HG02759 (cell line): ENCODE measurements around the gene BAZ1A.
"Not testable (repeated sequence)": the region's sequence is repeated elsewhere in the genome, so short reads cannot be mapped to it uniquely, and the experiment has no call there.

Experiments used
- ATAC-seq: cut with Tn5 transposase; IDR thresholded peaks from one replicate; pipeline ENCODE4 v1.9.1; 2021; ENCODE audit warnings: mild to moderate bottlenecking, moderate library complexity; ENCODE audit not compliant: unreplicated experiment

Gene BAZ1A

GRCh38 chr14:34792598-34792997, 82.6 kb downstream of the BAZ1A start:
- no peak for ATAC-seq

GRCh38 chr14:34785223-34786006, 89.7 kb downstream of the BAZ1A start:
- no peak for ATAC-seq

- ATAC-seq: no peak
These were observed 93.1 kb downstream of the BAZ1A start for GRCh38 chr14:34782031-34782430.

- ATAC-seq: no peak
These were observed 93.9 kb downstream of the BAZ1A start for GRCh38 chr14:34781242-34781641.

- no peak for ATAC-seq
These were observed 94.5 kb downstream of the BAZ1A start for GRCh38 chr14:34780646-34781045.

- no peak for ATAC-seq
These were observed 96.4 kb downstream of the BAZ1A start for GRCh38 chr14:34778744-34779143.

- no peak for ATAC-seq
These were observed 98.5 kb downstream of the BAZ1A start for GRCh38 chr14:34776611-34777010.

- ATAC-seq: no peak
These were observed 99.2 kb downstream of the BAZ1A start for GRCh38 chr14:34775922-34776321.

- ATAC-seq: no peak
These were observed 99.8 kb downstream of the BAZ1A start for GRCh38 chr14:34775342-34775741.

- ATAC-seq: no peak
These were observed 104.3 kb downstream of the BAZ1A start for GRCh38 chr14:34770901-34771300.

- ATAC-seq: no peak
These were observed 108.6 kb downstream of the BAZ1A start for GRCh38 chr14:34766606-34767005.

- no peak for ATAC-seq
These were observed 109.1 kb downstream of the BAZ1A start for GRCh38 chr14:34766060-34766459.

- no peak for ATAC-seq
These were observed 119.9 kb downstream of the BAZ1A start for GRCh38 chr14:34755215-34755614.

- ATAC-seq: no peak
These were observed 120.5 kb downstream of the BAZ1A start for GRCh38 chr14:34754687-34755086.

GRCh38 chr14:34750670-34751069, 124.5 kb downstream of the BAZ1A start:
- ATAC-seq: no peak

- ATAC-seq: no peak
These were observed 124.9 kb downstream of the BAZ1A start for GRCh38 chr14:34750233-34750632.

GRCh38 chr14:34749408-34749807, 125.8 kb downstream of the BAZ1A start:
- no peak for ATAC-seq

GRCh38 chr14:34742270-34743115, 132.7 kb downstream of the BAZ1A start:
- no peak for ATAC-seq

GRCh38 chr14:34741840-34742239, 133.3 kb downstream of the BAZ1A start:
- no peak for ATAC-seq

- ATAC-seq: not testable (repeated sequence)
These were observed 135.0 kb downstream of the BAZ1A start for GRCh38 chr14:34740139-34740538.

GRCh38 chr14:34737079-34737478, 138.1 kb downstream of the BAZ1A start:
- not testable (repeated sequence) for ATAC-seq

- ATAC-seq: no peak
These were observed 141.9 kb downstream of the BAZ1A start for GRCh38 chr14:34733245-34733644.
